ENCODE results near the gene HSPB3. TPM values are rescaled to one million over a fixed set of nuclear protein-coding genes. Genes with fewer than 3 reads are reported as not detected.

HSPB3 gene
- total RNA-seq, 1 donor from 2014 or later, result 0.53 TPM

GRCh38 chr5:54469622-54470021 is 14.1 kb downstream of the HSPB3 start:
- Mint-ChIP-seq H3K4me3 (no peak overlapping the region), H3K4me1 (ENCODE audit: unreplicated experiment) (no peaks in the 10 kb centered on the region), H3K9me3 (peaks cover 5% of the 10 kb centered on the region), H3K27me3 (peaks cover 3% of the 10 kb centered on the region), H3K27ac (no peak overlapping the region), H3K36me3 (no peaks in the 10 kb centered on the region)
- TF ChIP-seq CTCF (conservative IDR thresholded peaks at IDR 0.05), result no peak
- no peak for DNase-seq (ENCODE audit: extremely low spot score, unreplicated experiment)

GRCh38 chr5:54470128-54470527 is 14.6 kb downstream of the HSPB3 start:
- Mint-ChIP-seq H3K36me3 (no peaks in the 10 kb centered on the region), H3K9me3 (peaks cover 5% of the 10 kb centered on the region), H3K4me1 (ENCODE audit: unreplicated experiment) (no peaks in the 10 kb centered on the region), H3K27ac (no peak overlapping the region), H3K4me3 (no peak overlapping the region), H3K27me3 (peaks cover 3% of the 10 kb centered on the region)
- DNase-seq (ENCODE audit: extremely low spot score, unreplicated experiment), result no peak
- no peak for TF ChIP-seq CTCF (conservative IDR thresholded peaks at IDR 0.05)

- no peak overlapping the region for H3K27ac Mint-ChIP-seq
- H3K36me3 Mint-ChIP-seq, result no peaks in the 10 kb centered on the region
- H3K27me3 Mint-ChIP-seq, result peaks cover 3% of the 10 kb centered on the region
- H3K4me3 Mint-ChIP-seq, result no peak overlapping the region
- no peak for TF ChIP-seq CTCF (conservative IDR thresholded peaks at IDR 0.05)
- no peak for DNase-seq (ENCODE audit: extremely low spot score, unreplicated experiment)
- peaks cover 5% of the 10 kb centered on the region for H3K9me3 Mint-ChIP-seq
- H3K4me1 Mint-ChIP-seq (ENCODE audit: unreplicated experiment), result no peaks in the 10 kb centered on the region
These were observed 15.2 kb downstream of the HSPB3 start for GRCh38 chr5:54470677-54471076.

- Mint-ChIP-seq H3K4me3 (no peak overlapping the region), H3K27ac (no peak overlapping the region), H3K4me1 (ENCODE audit: unreplicated experiment) (no peaks in the 10 kb centered on the region), H3K27me3 (peaks cover 3% of the 10 kb centered on the region), H3K9me3 (peaks cover 4% of the 10 kb centered on the region), H3K36me3 (no peaks in the 10 kb centered on the region)
- no peak for DNase-seq (ENCODE audit: extremely low spot score, unreplicated experiment)
- no peak for TF ChIP-seq CTCF (conservative IDR thresholded peaks at IDR 0.05)
These were observed 15.9 kb downstream of the HSPB3 start for GRCh38 chr5:54471398-54471797.

GRCh38 chr5:54476682-54477081 is 21.2 kb downstream of the HSPB3 start:
- Mint-ChIP-seq H3K27me3 (peaks cover 14% of the 10 kb centered on the region), H3K36me3 (no peaks in the 10 kb centered on the region), H3K4me1 (ENCODE audit: unreplicated experiment) (no peaks in the 10 kb centered on the region), H3K9me3 (no peaks in the 10 kb centered on the region), H3K4me3 (no peak overlapping the region), H3K27ac (no peak overlapping the region)
- TF ChIP-seq CTCF (conservative IDR thresholded peaks at IDR 0.05), result no peak
- DNase-seq (ENCODE audit: extremely low spot score, unreplicated experiment), result no peak

GRCh38 chr5:54477941-54478478 is 22.5 kb downstream of the HSPB3 start:
- no peaks in the 10 kb centered on the region for H3K9me3 Mint-ChIP-seq
- H3K4me1 Mint-ChIP-seq (ENCODE audit: unreplicated experiment), result no peaks in the 10 kb centered on the region
- no peak for TF ChIP-seq CTCF (conservative IDR thresholded peaks at IDR 0.05)
- no peak overlapping the region for H3K27ac Mint-ChIP-seq
- DNase-seq (ENCODE audit: extremely low spot score, unreplicated experiment), result no peak
- no peak overlapping the region for H3K4me3 Mint-ChIP-seq
- no peaks in the 10 kb centered on the region for H3K36me3 Mint-ChIP-seq
- peaks cover 14% of the 10 kb centered on the region for H3K27me3 Mint-ChIP-seq

All from type B pancreatic cell (in vitro differentiated cells).